Endothelial cell of umbilical vein (primary cell): ENCODE measurements around the gene ROBO2. TPM values are rescaled to one million over a fixed set of nuclear protein-coding genes. Genes with fewer than 3 reads are reported as not detected.

Experiments
- BruUV-seq: library from RNA; stranded (reverse); fragments of 400-500 nt; replicated peaks from 2 replicates; lab custom pipeline; 2021; lab: Mats Ljungman, UMichigan
- CTCF ChIA-PET: fragments of 300-600, 350-600 bp; sonication (Branson Sonifier 250); formaldehyde crosslinking; loops from one replicate; lab custom pipeline; 2021; ENCODE audit warnings: antibody characterized with exemption, inconsistent platforms; lab: Charles Lee
- POLR2A ChIA-PET: fragments of 300-600, 350-600 bp; sonication (Branson Sonifier 250); formaldehyde crosslinking; loops from one replicate; lab custom pipeline; 2021; ENCODE audit warnings: antibody characterized with exemption, inconsistent platforms; lab: Charles Lee
- DNase-seq: peaks from one replicate; pipeline ENCODE4 v3.0.0-alpha.2; 2011; ENCODE audit warnings: low read depth, low spot score
- FAIRE-seq: peaks from 2 replicates; lab custom pipeline; 2011; peaks lifted over from hg19 to GRCh38; lab: Jason Lieb, UNC
- H2AFZ ChIP-seq: 2 replicates; pipeline ENCODE4 v1.6.0; 2012; ENCODE audit warnings: low read depth, low read length, control low read depth, inconsistent platforms
- H3K27ac ChIP-seq: 2 replicates; pipeline ENCODE4 v1.5.1; 2011; ENCODE audit warnings: low read depth, mild to moderate bottlenecking, control low read depth, low read length, moderate library complexity; ENCODE audit not compliant: insufficient read depth
- H3K27me3 ChIP-seq, 2 experiments: 2 replicates each; pipeline versions ENCODE4 v1.6.0 to v1.6.1; 2011; ENCODE audit warnings: low read length in 2 of 2, mixed read lengths in 1 of 2; ENCODE audit not compliant: control insufficient read depth in 2 of 2, insufficient read depth in 2 of 2
- H3K36me3 ChIP-seq, 2 experiments: 2 replicates in 1 of 2; 3 replicates in 1 of 2; pipeline ENCODE4 v1.5.1; 2011; ENCODE audit warnings: low read length in 2 of 2, mild to moderate bottlenecking in 1 of 2, moderate library complexity in 1 of 2; ENCODE audit not compliant: control insufficient read depth in 2 of 2, insufficient read depth in 2 of 2; ENCODE audit errors: extremely low read depth in 1 of 2
- H3K4me1 ChIP-seq: 3 replicates; pipeline ENCODE4 v1.5.1; 2011; ENCODE audit warnings: mild to moderate bottlenecking, low read length; ENCODE audit not compliant: control insufficient read depth, insufficient read depth; ENCODE audit errors: extremely low read depth
- H3K4me2 ChIP-seq: 2 replicates; pipeline ENCODE4 v1.6.1; 2011; ENCODE audit warnings: low read length, control low read depth, mixed read lengths; ENCODE audit not compliant: insufficient read depth
- H3K4me3 ChIP-seq, 3 experiments: fragments of 200-600 bp in 1 of 3; sonication (generic), shearing (Covaris generic) in 1 of 3; replicated peaks in 1 of 3; 2 replicates each; pipeline ENCODE4 v1.5.1; 2011 to 2016; ENCODE audit warnings: control low read depth in 3 of 3, low read length in 3 of 3, mild to moderate bottlenecking in 2 of 3, inconsistent platforms in 1 of 3, low read depth in 1 of 3, moderate library complexity in 1 of 3; ENCODE audit not compliant: insufficient read depth in 1 of 3
- H3K79me2 ChIP-seq: 2 replicates; pipeline ENCODE4 v1.6.0; 2012; ENCODE audit warnings: low read length, inconsistent platforms; ENCODE audit not compliant: control insufficient read depth, insufficient read depth
- H3K9ac ChIP-seq: replicated peaks from 2 replicates; pipeline ENCODE3; 2011; ENCODE audit warnings: low read length, control low read depth; ENCODE audit not compliant: insufficient read depth; ENCODE audit errors: extremely low read depth
- H3K9me1 ChIP-seq: replicated peaks from 3 replicates; pipeline ENCODE4 v1.6.0; 2011; ENCODE audit warnings: mild to moderate bottlenecking, low read length; ENCODE audit not compliant: control insufficient read depth, insufficient read depth; ENCODE audit errors: extremely low read depth
- H3K9me3 ChIP-seq: replicated peaks from 2 replicates; pipeline ENCODE4 v1.5.1; 2012; ENCODE audit warnings: low read length, inconsistent platforms; ENCODE audit not compliant: control insufficient read depth, insufficient read depth
- H4K20me1 ChIP-seq: replicated peaks from 2 replicates; pipeline ENCODE3; 2011; ENCODE audit warnings: mild to moderate bottlenecking, low read length; ENCODE audit not compliant: control insufficient read depth, insufficient read depth; ENCODE audit errors: extremely low read depth
- EZH2 ChIP-seq: IDR thresholded peaks from 2 replicates; pipeline ENCODE4 v1.6.1; 2012; ENCODE audit warnings: borderline replicate concordance, low read depth, mild to moderate bottlenecking, moderate library complexity, low read length, inconsistent platforms; ENCODE audit not compliant: severe bottlenecking
- FOS ChIP-seq: IDR thresholded peaks from 2 replicates; pipeline ENCODE4 v1.6.1; 2011; ENCODE audit warnings: mild to moderate bottlenecking, low read length, moderate library complexity, borderline replicate concordance; ENCODE audit not compliant: insufficient read depth
- GATA2 ChIP-seq: IDR thresholded peaks from 2 replicates; pipeline ENCODE4 v1.7.0; 2011; ENCODE audit warnings: low read depth, mild to moderate bottlenecking, moderate library complexity, mixed read lengths, low read length; ENCODE audit not compliant: insufficient read length, insufficient read depth
- JUN ChIP-seq: IDR thresholded peaks from 2 replicates; pipeline ENCODE4 v1.6.1; 2011; ENCODE audit warnings: borderline replicate concordance, low read depth; ENCODE audit not compliant: insufficient read length, insufficient read depth
- MAX ChIP-seq: IDR thresholded peaks from 2 replicates; pipeline ENCODE4 v1.6.1; 2011; ENCODE audit not compliant: insufficient read depth, insufficient read length
- MYC ChIP-seq: IDR thresholded peaks from one replicate; pipeline ENCODE4 v1.6.1; 2011; ENCODE audit warnings: mild to moderate bottlenecking, low read depth, low read length
- POLR2A ChIP-seq: IDR thresholded peaks from 2 replicates; pipeline ENCODE4 v1.6.1; 2012; ENCODE audit warnings: low read depth, mild to moderate bottlenecking, control low read depth, low read length
- POLR2AphosphoS5 ChIP-seq: IDR thresholded peaks from 2 replicates; pipeline ENCODE4 v1.6.1; 2012; ENCODE audit warnings: low read depth, mild to moderate bottlenecking, control low read depth, low read length, moderate library complexity; ENCODE audit not compliant: insufficient read depth
- dilution Hi-C: fragments of 300-500 bp; cut with MboI; formaldehyde crosslinking; loops from one replicate; pipeline ENCODE4 v1.15.0; 2019; ENCODE audit warnings: low sequenced_read_pairs; ENCODE audit not compliant: extremely low pct_ligation_motif_present
- intact Hi-C: fragments of 100-400 bp; cut with micrococcal nuclease; formaldehyde crosslinking; loops from one replicate; pipeline ENCODE4 v1.10.0; 2022
- polyA plus RNA-seq, 4 experiments: library from polyadenylated mRNA; depleted of rRNA in 3 of 4; stranded (reverse) in 3 of 4; unstranded in 1 of 4; fragments of >200 nt; gene quantifications; 2 replicates each; pipeline versions ENCODE4 v1.2.1 to v1.2.3, GENCODE V29; 2011 to 2012; ENCODE audit warnings: missing spikeins in 1 of 4
- total RNA-seq: library from RNA; stranded (reverse); gene quantifications from 2 replicates; pipeline ENCODE4 v1.2.3, GENCODE V29; 2021
- TF ChIP-seq, protein P1 (sequence below), 2 donors: IDR thresholded peaks; 1 replicate in 1 of 2; 2 replicates in 1 of 2; pipeline ENCODE4 v1.5.1; 2011; ENCODE audit warnings: low read length in 2 of 2, mild to moderate bottlenecking in 2 of 2, moderate library complexity in 2 of 2, control low read depth in 1 of 2, inconsistent platforms in 1 of 2, low read depth in 1 of 2; ENCODE audit not compliant: insufficient read depth in 1 of 2; ENCODE audit errors: extremely low read depth in 1 of 2

The ROBO2 gene
- total and polyA plus RNA-seq, 2 donors (not counting 3 experiments of a cell fraction or from before 2014, with no cell fraction given), result not detected

- Histone ChIP-seq H3K79me2 (no peaks in the 10 kb centered on the region), H4K20me1 (no peaks in the 10 kb centered on the region), H3K9me1 (no peaks in the 10 kb centered on the region), H3K4me2 (no peak overlapping the region), H3K9ac (no peak overlapping the region), H3K4me1 (peaks cover 2% of the 10 kb centered on the region), H3K27me3 (no peaks in the 10 kb centered on the region), H3K4me3 (no peak overlapping the region), H2AFZ (no peak overlapping the region), H3K9me3 (no peaks in the 10 kb centered on the region), H3K27ac (no peak overlapping the region), H3K36me3 (no peaks in the 10 kb centered on the region)
- DNase-seq (no peak), FAIRE-seq (no peak)
- dilution Hi-C loops (no loop called here), intact Hi-C loops (no loop called here)
- CTCF ChIA-PET, result no interaction called here
- TF ChIP-seq POLR2A, result no peak
- TF ChIP-seq, protein P1, sequence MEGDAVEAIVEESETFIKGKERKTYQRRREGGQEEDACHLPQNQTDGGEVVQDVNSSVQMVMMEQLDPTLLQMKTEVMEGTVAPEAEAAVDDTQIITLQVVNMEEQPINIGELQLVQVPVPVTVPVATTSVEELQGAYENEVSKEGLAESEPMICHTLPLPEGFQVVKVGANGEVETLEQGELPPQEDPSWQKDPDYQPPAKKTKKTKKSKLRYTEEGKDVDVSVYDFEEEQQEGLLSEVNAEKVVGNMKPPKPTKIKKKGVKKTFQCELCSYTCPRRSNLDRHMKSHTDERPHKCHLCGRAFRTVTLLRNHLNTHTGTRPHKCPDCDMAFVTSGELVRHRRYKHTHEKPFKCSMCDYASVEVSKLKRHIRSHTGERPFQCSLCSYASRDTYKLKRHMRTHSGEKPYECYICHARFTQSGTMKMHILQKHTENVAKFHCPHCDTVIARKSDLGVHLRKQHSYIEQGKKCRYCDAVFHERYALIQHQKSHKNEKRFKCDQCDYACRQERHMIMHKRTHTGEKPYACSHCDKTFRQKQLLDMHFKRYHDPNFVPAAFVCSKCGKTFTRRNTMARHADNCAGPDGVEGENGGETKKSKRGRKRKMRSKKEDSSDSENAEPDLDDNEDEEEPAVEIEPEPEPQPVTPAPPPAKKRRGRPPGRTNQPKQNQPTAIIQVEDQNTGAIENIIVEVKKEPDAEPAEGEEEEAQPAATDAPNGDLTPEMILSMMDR (IDR thresholded peaks at IDR 0.05; ENCODE audit: extremely low read depth in 1 of 2, insufficient read depth in 1 of 2, low read depth in 1 of 2, low read length in 2 of 2), result no peak
- TF ChIP-seq FOS, result no peak
- no peak for TF ChIP-seq GATA2
- TF ChIP-seq JUN, result no peak
- TF ChIP-seq EZH2, result no peak
- TF ChIP-seq MYC, result no peak
- TF ChIP-seq MAX, result no peak
- no peak for TF ChIP-seq POLR2AphosphoS5
- POLR2A ChIA-PET, result no interaction called here
- BruUV-seq, result no TSS peak
These were observed 150.5 kb downstream of the ROBO2 start for GRCh38 chr3:77190374-77190773.
